Heart left ventricle (tissue), 16 donors: ENCODE data around the gene ARHGEF10L. TPM values are rescaled to one million over a fixed set of nuclear protein-coding genes. Genes with fewer than 3 reads are reported as not detected.

Source experiments
- ATAC-seq, 4 donors: fragments of 200-7000 bp; cut with Tn5 transposase; one replicate each; pipeline ENCODE4 v1.9.1; 2020 to 2022; ENCODE audit warnings: moderate library complexity in 4 of 4, mild to moderate bottlenecking in 3 of 4, moderate number of reproducible peaks in 1 of 4
- DNase-seq, 5 donors: peaks; one replicate each; pipeline ENCODE4 v3.0.0-alpha.2; 2020
- H3K27ac ChIP-seq, 12 donors: fragments of 200-600 bp; sonication (generic) in 4 of 12; one replicate each; pipeline versions ENCODE4 v1.5.0 to v1.8.0; 2016 to 2022; ENCODE audit warnings: mild to moderate bottlenecking in 2 of 12
- H3K27me3 ChIP-seq, 9 donors: fragments of 200-600 bp; sonication (generic) in 2 of 9; one replicate each; pipeline versions ENCODE4 v1.5.1 to v1.8.0; 2016 to 2022; ENCODE audit warnings: mild to moderate bottlenecking in 3 of 9
- H3K36me3 ChIP-seq, 9 donors: fragments of 200-600 bp; sonication (generic) in 2 of 9; one replicate each; pipeline versions ENCODE4 v1.5.0 to v1.8.0; 2018 to 2022; ENCODE audit warnings: mild to moderate bottlenecking in 2 of 9
- H3K4me1 ChIP-seq, 12 donors: fragments of 200-600 bp; sonication (generic) in 4 of 12; one replicate each; pipeline versions ENCODE4 v1.5.0 to v1.8.0; 2016 to 2022; ENCODE audit warnings: mild to moderate bottlenecking in 3 of 12
- H3K4me3 ChIP-seq, 12 donors: fragments of 200-600 bp; sonication (generic) in 4 of 12; one replicate each; pipeline versions ENCODE4 v1.5.0 to v1.8.0; 2017 to 2022; ENCODE audit warnings: mild to moderate bottlenecking in 9 of 12, moderate library complexity in 4 of 12
- H3K9me3 ChIP-seq, 12 donors: fragments of 200-600 bp; sonication (generic) in 4 of 12; one replicate each; pipeline versions ENCODE4 v1.5.0 to v1.8.0; 2016 to 2022; ENCODE audit warnings: mild to moderate bottlenecking in 1 of 12
- POLR2A ChIP-seq, 2 donors: fragments of 450-650 bp; IDR thresholded peaks; one replicate each; pipeline ENCODE4 v1.6.1; 2017; ENCODE audit warnings: antibody characterized with exemption in 2 of 2, mild to moderate bottlenecking in 2 of 2, moderate library complexity in 2 of 2
- WGBS, 4 donors: extraction: QIAGEN DNeasy Blood & Tissue Kit in 2 of 4; methylation state at CpG; one replicate each; pipeline versions ENCODE4 v1.1.5 to v1.1.7; 2013 to 2018; 5-methylcytosine and 5-hydroxymethylcytosine counted together
- intact Hi-C, 10 donors: fragments of 100-400 bp; cut with DNase I; formaldehyde crosslinking; loops; one replicate each; pipeline versions ENCODE4 v1.11.1 to v1.14.2; 2022
- polyA plus RNA-seq, 2 donors: library from polyadenylated mRNA; stranded (reverse); fragments of 200-250 nt; gene quantifications; one replicate each; pipeline ENCODE4 v1.2.3, GENCODE V29; 2013
- total RNA-seq, 9 donors: library from RNA; depleted of rRNA in 2 of 9; stranded (reverse); fragments of >200 nt in 2 of 9; fragmentation: NEBNext Ultra II Directional in 3 of 9; extraction: Animal tissue kit (Norgen Biotek cat#: 25700) in 3 of 9; gene quantifications; one replicate each; pipeline versions ENCODE4 v1.1.0 to v1.2.4, GENCODE V29; 2016 to 2023
- TF ChIP-seq, protein P1 (sequence below), 12 donors: fragments of 200-600 bp; sonication (generic) in 4 of 12; IDR thresholded peaks; one replicate each; pipeline versions ENCODE4 v1.5.0 to v1.8.0; 2018 to 2022; ENCODE audit warnings: antibody characterized with exemption in 12 of 12, mild to moderate bottlenecking in 5 of 12
- donor health status: ischemic (EF 13 %, LVEDD 7.1; RV severe dilation, severe dysfunction).
- donor health status: healthy with polysubstance abuse.
- donor health status: DM: no; HTN: yes; CAD: no.
- donor health status: DM: no; HTN: no; CAD: no.
- donor health status: ischemic (EF 25% LVEDD 6.9; RV normal size, moderate dysfunction).
- donor health status: ischemic (EF 25% LVEDD 5.7; RV mildly dilated, moderate dysfunction).
- donor health status: healthy.
- donor health status: DM: yes; HTN: yes; CAD: no.
- donor health status: ischemic (EF 35%, LVEDD 5.7; RV mildly dilated, moderate dysfunction).
- donor health status: nonischemic (EF 11% LVEDD 7.7; RV severe dilation, severe dysfunction).
- donor health status: DM: yes; HTN: yes; CAD: no.
- donor health status: PGD.
- donor health status: ischemic (EF 29% LVEDD 5.4; RV normal size, mild dysfunction).
- donor health status: nonischemic (EF 23%, LVEDD 6.1; RV moderate dilation, normal function).

Gene ARHGEF10L
- total and polyA plus RNA-seq, 11 donors, result 44.6 to 72.8 (median 57.9) TPM

DNA sequence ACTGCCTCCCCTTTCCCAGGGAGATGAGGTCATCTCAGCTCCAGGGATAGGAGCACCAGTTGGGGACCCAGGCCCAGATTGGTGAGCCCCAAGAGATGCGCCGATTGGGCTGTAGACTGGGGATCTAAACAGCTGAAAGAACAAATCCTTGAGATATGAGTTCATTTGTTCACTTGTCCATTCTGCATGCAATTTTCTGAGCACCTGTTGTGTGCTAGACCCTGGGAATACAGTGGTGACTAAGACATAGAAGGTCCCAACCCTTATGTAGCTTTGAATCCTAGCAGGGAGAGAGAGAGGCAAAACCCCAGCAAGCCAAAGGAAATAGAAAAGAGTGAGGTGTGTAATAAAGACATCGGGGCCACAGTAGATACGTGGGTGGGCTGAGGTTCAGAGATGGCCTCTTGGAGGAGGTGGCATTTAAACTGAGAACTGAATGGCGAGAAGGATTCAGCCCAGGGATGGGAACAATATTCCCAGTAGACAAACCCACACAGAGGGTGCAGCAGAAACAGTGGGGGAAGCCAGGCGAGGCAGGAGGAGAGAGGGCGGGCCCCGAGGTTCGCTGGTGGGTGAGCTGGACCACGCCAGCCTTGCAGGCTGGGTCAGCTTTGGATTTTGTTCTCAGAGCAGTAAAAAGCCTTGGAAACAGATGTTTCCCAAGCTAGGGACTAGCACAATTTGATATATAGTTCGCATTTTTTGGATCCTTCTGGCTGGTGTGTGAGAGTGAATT lies 110.0 kb downstream of the ARHGEF10L start:
- ATAC-seq (no peak), DNase-seq (no peak)
- intact Hi-C loops, result loop anchor here in 2 of 10 donors (10.0 kb wide), 2 partner anchors 455 to 935 kb away; partner anchors contain the start of gene IGSF21 (in 1 of the 2)
- Histone ChIP-seq H3K9me3 (no peaks in the 10 kb centered on the region), H3K4me3 (no peak overlapping the region), H3K27ac (peak overlapping the region in 1 of 12 donors; percentile 12), H3K4me1 (peaks cover 0 to 25% (median 10%) of the 10 kb centered on the region in 12 donors), H3K27me3 (no peaks in the 10 kb centered on the region), H3K36me3 (peaks cover 0 to 96% (median 40%) of the 10 kb centered on the region in 9 donors)
- TF ChIP-seq POLR2A (IDR thresholded peaks at IDR 0.05), result no peak
- WGBS, 4 donors, result 91 to 96% (median 93%) methylated on average over 11 of the region's 11 CpGs

DNA sequence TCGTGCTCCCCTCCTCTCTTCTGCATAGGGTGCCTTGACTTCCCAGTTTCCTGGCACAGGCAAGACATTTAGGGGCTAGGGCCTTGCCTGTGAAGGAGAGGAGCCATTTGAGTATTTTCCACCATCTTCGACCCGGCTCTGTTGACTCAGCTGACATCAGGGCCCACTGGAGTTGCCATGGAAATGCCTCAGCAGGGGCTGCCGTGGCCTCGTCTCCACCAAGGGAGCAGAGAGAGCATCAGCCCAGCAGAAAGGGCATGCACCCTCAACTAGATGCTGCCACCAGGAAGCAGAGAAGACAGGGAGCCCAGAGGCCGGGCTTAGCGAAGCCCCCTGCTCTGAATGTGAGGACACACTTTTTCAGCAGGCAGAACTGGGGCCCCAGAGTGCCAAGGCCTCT lies 113.8 kb downstream of the ARHGEF10L start:
- intact Hi-C loops, result loop anchor here in 2 of 10 donors (10.0 kb wide), 2 partner anchors 452 to 932 kb away; partner anchors contain the start of gene IGSF21 (in 1 of the 2)
- H3K9me3 ChIP-seq, result no peaks in the 10 kb centered on the region
- no peak for DNase-seq
- TF ChIP-seq, protein P1, sequence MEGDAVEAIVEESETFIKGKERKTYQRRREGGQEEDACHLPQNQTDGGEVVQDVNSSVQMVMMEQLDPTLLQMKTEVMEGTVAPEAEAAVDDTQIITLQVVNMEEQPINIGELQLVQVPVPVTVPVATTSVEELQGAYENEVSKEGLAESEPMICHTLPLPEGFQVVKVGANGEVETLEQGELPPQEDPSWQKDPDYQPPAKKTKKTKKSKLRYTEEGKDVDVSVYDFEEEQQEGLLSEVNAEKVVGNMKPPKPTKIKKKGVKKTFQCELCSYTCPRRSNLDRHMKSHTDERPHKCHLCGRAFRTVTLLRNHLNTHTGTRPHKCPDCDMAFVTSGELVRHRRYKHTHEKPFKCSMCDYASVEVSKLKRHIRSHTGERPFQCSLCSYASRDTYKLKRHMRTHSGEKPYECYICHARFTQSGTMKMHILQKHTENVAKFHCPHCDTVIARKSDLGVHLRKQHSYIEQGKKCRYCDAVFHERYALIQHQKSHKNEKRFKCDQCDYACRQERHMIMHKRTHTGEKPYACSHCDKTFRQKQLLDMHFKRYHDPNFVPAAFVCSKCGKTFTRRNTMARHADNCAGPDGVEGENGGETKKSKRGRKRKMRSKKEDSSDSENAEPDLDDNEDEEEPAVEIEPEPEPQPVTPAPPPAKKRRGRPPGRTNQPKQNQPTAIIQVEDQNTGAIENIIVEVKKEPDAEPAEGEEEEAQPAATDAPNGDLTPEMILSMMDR (IDR thresholded peaks at IDR 0.05), result no peak
- no peak for TF ChIP-seq POLR2A (IDR thresholded peaks at IDR 0.05)
- H3K27me3 ChIP-seq, result no peaks in the 10 kb centered on the region
- WGBS, 4 donors, result 73 to 93% (median 80%) methylated on average over 7 of the region's 7 CpGs
- peaks cover 0 to 21% (median 10%) of the 10 kb centered on the region in 12 donors for H3K4me1 ChIP-seq
- peaks cover 0 to 95% (median 57%) of the 10 kb centered on the region in 9 donors for H3K36me3 ChIP-seq
- no peak overlapping the region for H3K4me3 ChIP-seq
- ATAC-seq, result no peak
- peak overlapping the region in 2 of 12 donors; percentile 22 to 47 for H3K27ac ChIP-seq

DNA sequence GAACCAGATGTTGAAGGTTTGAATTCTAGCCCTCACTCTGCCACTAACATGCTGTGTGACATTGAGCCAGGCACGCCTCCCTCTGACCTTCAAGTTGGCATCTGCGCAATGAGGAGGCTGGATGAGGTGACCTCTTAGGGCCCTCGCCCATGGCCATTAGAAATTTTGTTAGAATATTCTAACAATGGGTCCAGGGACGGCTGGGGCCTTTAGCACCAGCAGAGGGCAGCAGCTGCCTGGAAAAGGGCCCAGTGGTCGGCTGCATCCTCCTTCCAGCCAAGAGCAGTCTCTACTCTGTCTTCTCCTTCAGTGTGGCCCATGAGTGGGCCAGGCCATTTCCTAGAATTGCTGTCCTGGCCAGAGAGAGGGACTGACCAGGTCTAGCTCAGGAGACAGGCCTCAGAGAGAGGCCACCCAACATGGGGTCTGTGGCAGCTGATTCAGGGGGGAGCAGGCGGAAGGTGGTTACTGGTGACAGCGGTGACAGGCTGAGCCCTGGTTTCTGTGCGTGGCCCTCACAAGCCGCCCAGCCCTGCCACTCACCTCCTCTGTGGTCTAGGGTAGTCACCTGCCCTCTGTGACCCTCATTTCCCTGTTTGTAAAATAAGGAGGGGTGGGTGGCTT lies 114.3 kb downstream of the ARHGEF10L start:
- no peaks in the 10 kb centered on the region for H3K9me3 ChIP-seq
- H3K27me3 ChIP-seq, result no peaks in the 10 kb centered on the region
- peaks cover 0 to 94% (median 58%) of the 10 kb centered on the region in 9 donors for H3K36me3 ChIP-seq
- H3K4me1 ChIP-seq, result peaks cover 0 to 16% (median 8%) of the 10 kb centered on the region in 12 donors
- no peak overlapping the region for H3K4me3 ChIP-seq
- no peak for DNase-seq
- H3K27ac ChIP-seq, result peak overlapping the region in 5 of 12 donors; percentile 2 to 47 (median 13)
- ATAC-seq, result peak; percentile 15 to 57 (median 38)
- TF ChIP-seq, protein P1 (IDR thresholded peaks at IDR 0.05), result peak; percentile 40 to 74 (median 59)
- TF ChIP-seq POLR2A (IDR thresholded peaks at IDR 0.05), result no peak
- intact Hi-C loops, result loop anchor here in 2 of 10 donors (10.0 kb wide), 2 partner anchors 451 to 931 kb away; partner anchors contain the start of gene IGSF21 (in 1 of the 2)
- 48 to 72% (median 61%) methylated on average over 5 to 9 of the region's 9 CpGs for WGBS, 4 donors

DNA sequence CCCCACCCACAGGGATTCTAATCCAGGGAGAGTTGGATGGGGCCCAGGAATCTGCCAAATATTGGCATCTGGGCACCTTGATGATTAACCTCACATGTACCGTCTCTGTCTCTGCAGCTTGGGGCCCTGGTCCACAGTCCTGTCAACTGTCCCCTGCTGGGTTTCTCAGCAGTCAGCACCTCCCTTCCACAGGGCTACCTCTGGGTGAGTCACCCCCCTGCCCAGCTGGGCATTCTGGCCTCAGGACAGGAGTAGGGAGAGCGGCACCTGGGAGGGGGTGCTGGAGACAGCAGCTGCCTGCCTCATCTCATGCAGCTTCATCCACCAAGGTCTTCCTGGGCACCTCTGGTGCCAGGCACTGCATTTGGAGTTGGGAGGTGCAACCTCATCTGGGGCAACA lies 115.0 kb downstream of the ARHGEF10L start:
- intact Hi-C loops, result loop anchor here in 2 of 10 donors (10.0 kb wide), 2 partner anchors 450 to 930 kb away; partner anchors contain the start of gene IGSF21 (in 1 of the 2)
- H3K4me1 ChIP-seq, result peaks cover 0 to 13% (median 6%) of the 10 kb centered on the region in 12 donors
- no peak for DNase-seq
- peak in 2 of 4 donors; percentile 6 to 7 for ATAC-seq
- H3K27me3 ChIP-seq, result no peaks in the 10 kb centered on the region
- no peak for TF ChIP-seq POLR2A (IDR thresholded peaks at IDR 0.05)
- TF ChIP-seq, protein P1 (IDR thresholded peaks at IDR 0.05), result no peak
- WGBS, 4 donors, result 50 to 77% (median 76%) methylated on average over 1 to 2 of the region's 2 CpGs
- H3K9me3 ChIP-seq, result no peaks in the 10 kb centered on the region
- H3K27ac ChIP-seq, result peak overlapping the region in 1 of 12 donors; percentile 47
- H3K4me3 ChIP-seq, result no peak overlapping the region
- H3K36me3 ChIP-seq, result peaks cover 0 to 91% (median 60%) of the 10 kb centered on the region in 9 donors
